NCI-H1105 treated with DMSO at 0.1 percent for 48 hours (cell line): ENCODE measurements around the gene ANO6.

ENCODE experiments used
- DNase-seq: peaks from one replicate; lab custom pipeline; 2025; lab: John Stamatoyannopoulos, UW

The ANO6 gene

GRCh38 chr12:45458238-45458637, 242.3 kb downstream of the ANO6 start:
- no peak for DNase-seq

- no peak for DNase-seq
These were observed 243.2 kb downstream of the ANO6 start for GRCh38 chr12:45458854-45459807.

- no peak for DNase-seq
These were observed 246.6 kb downstream of the ANO6 start for GRCh38 chr12:45462506-45462905.

GRCh38 chr12:45464699-45465098, 248.8 kb downstream of the ANO6 start:
- no peak for DNase-seq

- DNase-seq, result no peak
These were observed 253.1 kb downstream of the ANO6 start for GRCh38 chr12:45468751-45469615.

- no peak for DNase-seq
These were observed 254.0 kb downstream of the ANO6 start for GRCh38 chr12:45469902-45470301.

- DNase-seq, result no peak
These were observed 257.7 kb downstream of the ANO6 start for GRCh38 chr12:45473636-45474035.

- no peak for DNase-seq
These were observed 259.7 kb downstream of the ANO6 start for GRCh38 chr12:45475594-45475993.

GRCh38 chr12:45477526-45477925, 261.6 kb downstream of the ANO6 start:
- DNase-seq, result no peak

- no peak for DNase-seq
These were observed 263.0 kb downstream of the ANO6 start for GRCh38 chr12:45478931-45479330.

GRCh38 chr12:45481746-45482145, 265.9 kb downstream of the ANO6 start:
- no peak for DNase-seq

- DNase-seq, result no peak
These were observed 267.7 kb downstream of the ANO6 start for GRCh38 chr12:45483571-45483970.
